Esophagus muscularis mucosa (tissue), 4 donors: ENCODE data around the gene RNASEH1. TPM values are rescaled to one million over a fixed set of nuclear protein-coding genes. Genes with fewer than 3 reads are reported as not detected.
A peak's percentile ranks its signal among the peaks of the same experiment; 100 is the strongest.

Experiments used
- DNase-seq: peaks from one replicate; pipeline ENCODE4 v3.0.0-alpha.2; 2017; ENCODE audit errors: extremely low spot score
- H3K27ac ChIP-seq, 4 donors: fragments of 200-600 bp; sonication (generic); replicated peaks in 1 of 4; 1 replicate in 3 of 4; 2 replicates in 1 of 4; pipeline ENCODE4 v1.5.1; 2016 to 2019; ENCODE audit warnings: mild to moderate bottlenecking in 1 of 4
- H3K27me3 ChIP-seq, 4 donors: fragments of 200-600 bp; sonication (generic); one replicate each; pipeline versions ENCODE4 v1.5.1 to v1.6.0; 2016 to 2019
- H3K36me3 ChIP-seq, 4 donors: fragments of 200-600 bp; sonication (generic); one replicate each; pipeline ENCODE4 v1.5.1; 2016 to 2019
- H3K4me1 ChIP-seq, 4 donors: fragments of 200-600 bp; sonication (generic); one replicate each; pipeline ENCODE4 v1.5.1; 2016 to 2019
- H3K4me3 ChIP-seq, 4 donors: fragments of 200-600 bp; sonication (generic); 1 replicate in 2 of 4; 2 replicates in 2 of 4; pipeline ENCODE4 v1.5.1; 2016 to 2019; ENCODE audit warnings: mild to moderate bottlenecking in 4 of 4, moderate library complexity in 1 of 4
- H3K9me3 ChIP-seq, 4 donors: fragments of 200-600 bp; sonication (generic); 1 replicate in 3 of 4; 2 replicates in 1 of 4; pipeline ENCODE4 v1.5.1; 2016 to 2019
- EP300 ChIP-seq: sonication (generic); formaldehyde crosslinking; IDR thresholded peaks from one replicate; pipeline ENCODE4 v1.6.1; 2017; ENCODE audit warnings: antibody characterized with exemption
- POLR2A ChIP-seq: fragments of 450-650 bp; IDR thresholded peaks from one replicate; pipeline ENCODE4 v1.6.1; 2017; ENCODE audit warnings: antibody characterized with exemption, moderate library complexity, mild to moderate bottlenecking, low read depth
- POLR2AphosphoS5 ChIP-seq, 2 donors: sonication (generic); formaldehyde crosslinking; IDR thresholded peaks; one replicate each; pipeline ENCODE4 v1.6.1; 2017; ENCODE audit warnings: antibody characterized with exemption in 2 of 2
- WGBS: methylation state at CpG from one replicate; pipeline ENCODE4 v1.1.5; 2018; 5-methylcytosine and 5-hydroxymethylcytosine counted together
- intact Hi-C: fragments of 100-400 bp; cut with DNase I; formaldehyde crosslinking; loops from one replicate; pipeline ENCODE4 v1.15.1; 2023
- total RNA-seq, 4 donors: library from RNA; depleted of rRNA; stranded (reverse); fragments of >200 nt; gene quantifications; one replicate each; pipeline versions ENCODE4 v1.1.0 to v1.2.1, GENCODE V29; 2016
- TF ChIP-seq, protein P1 (sequence below), 3 experiments: fragments of 200-600 bp in 2 of 3; fragments of 450-650 bp in 1 of 3; sonication (generic) in 2 of 3; IDR thresholded peaks; one replicate each; pipeline ENCODE4 v1.5.1; 2017 to 2019; ENCODE audit warnings: antibody characterized with exemption in 3 of 3, mild to moderate bottlenecking in 2 of 3, moderate library complexity in 1 of 3

The RNASEH1 gene
- total RNA-seq, 4 donors from 2014 or later: 30.2 to 36.5 (median 34.5) TPM

DNA sequence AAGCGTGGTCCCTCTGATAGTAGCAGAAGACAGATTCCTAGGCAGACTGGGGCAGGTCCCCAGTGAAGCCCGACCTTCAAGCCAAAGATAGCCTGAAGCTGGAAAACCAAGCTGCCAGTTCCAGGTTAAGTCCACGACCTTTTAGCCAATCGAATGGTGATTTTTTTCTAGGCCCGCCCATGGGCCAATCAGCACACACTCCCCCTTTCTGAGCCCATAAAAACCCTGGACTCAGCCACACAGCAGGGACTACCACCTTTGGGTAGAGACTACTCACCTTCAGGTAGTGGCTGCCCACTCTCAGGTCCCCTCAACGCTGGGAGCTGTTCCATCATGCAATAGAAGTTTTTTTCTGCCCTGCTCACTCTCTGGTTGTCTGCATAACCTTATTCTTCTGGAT is 24.3 kb downstream of the RNASEH1 start:
- TF ChIP-seq POLR2A (no peak), POLR2AphosphoS5 (IDR thresholded peaks at IDR 0.05) (no peak), EP300 (no peak)
- TF ChIP-seq, protein P1, sequence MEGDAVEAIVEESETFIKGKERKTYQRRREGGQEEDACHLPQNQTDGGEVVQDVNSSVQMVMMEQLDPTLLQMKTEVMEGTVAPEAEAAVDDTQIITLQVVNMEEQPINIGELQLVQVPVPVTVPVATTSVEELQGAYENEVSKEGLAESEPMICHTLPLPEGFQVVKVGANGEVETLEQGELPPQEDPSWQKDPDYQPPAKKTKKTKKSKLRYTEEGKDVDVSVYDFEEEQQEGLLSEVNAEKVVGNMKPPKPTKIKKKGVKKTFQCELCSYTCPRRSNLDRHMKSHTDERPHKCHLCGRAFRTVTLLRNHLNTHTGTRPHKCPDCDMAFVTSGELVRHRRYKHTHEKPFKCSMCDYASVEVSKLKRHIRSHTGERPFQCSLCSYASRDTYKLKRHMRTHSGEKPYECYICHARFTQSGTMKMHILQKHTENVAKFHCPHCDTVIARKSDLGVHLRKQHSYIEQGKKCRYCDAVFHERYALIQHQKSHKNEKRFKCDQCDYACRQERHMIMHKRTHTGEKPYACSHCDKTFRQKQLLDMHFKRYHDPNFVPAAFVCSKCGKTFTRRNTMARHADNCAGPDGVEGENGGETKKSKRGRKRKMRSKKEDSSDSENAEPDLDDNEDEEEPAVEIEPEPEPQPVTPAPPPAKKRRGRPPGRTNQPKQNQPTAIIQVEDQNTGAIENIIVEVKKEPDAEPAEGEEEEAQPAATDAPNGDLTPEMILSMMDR (IDR thresholded peaks at IDR 0.05): no peak
- intact Hi-C loops: no loop called here
- no peaks in the 10 kb centered on the region for H3K9me3 ChIP-seq
- H3K36me3 ChIP-seq: peaks cover 0 to 30% (median 8%) of the 10 kb centered on the region in 4 donors
- 92% methylated on average over 6 of the region's 6 CpGs for WGBS
- no peak overlapping the region for H3K4me3 ChIP-seq
- H3K4me1 ChIP-seq: peaks cover 27 to 49% (median 40%) of the 10 kb centered on the region in 4 donors
- DNase-seq: no peak
- no peaks in the 10 kb centered on the region for H3K27me3 ChIP-seq
- peak overlapping the region; percentile 48 to 96 (median 62) for H3K27ac ChIP-seq

DNA sequence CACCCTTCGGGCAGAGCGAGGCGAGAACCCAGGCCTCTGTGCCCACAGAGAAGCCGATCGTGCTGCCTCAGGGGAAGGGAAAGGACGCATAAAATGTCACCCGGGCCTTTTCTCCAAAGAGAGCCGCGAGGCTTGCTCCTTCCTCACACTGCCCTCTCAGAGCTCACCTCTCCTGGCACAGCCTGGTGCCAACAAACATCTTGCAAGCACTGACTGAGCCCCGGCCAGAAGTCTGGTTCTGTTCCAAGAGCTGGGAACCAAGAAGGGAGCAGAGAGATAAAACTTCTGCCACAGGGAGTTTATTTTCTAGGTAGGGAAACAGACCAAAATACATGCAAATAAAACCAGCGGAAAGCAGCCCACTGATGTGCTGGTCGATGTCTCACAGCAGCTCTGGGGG is 25.2 kb downstream of the RNASEH1 start:
- Histone ChIP-seq H3K27me3 (no peaks in the 10 kb centered on the region), H3K36me3 (peaks cover 0 to 33% (median 8%) of the 10 kb centered on the region in 4 donors), H3K4me1 (peaks cover 27 to 49% (median 40%) of the 10 kb centered on the region in 4 donors), H3K4me3 (no peak overlapping the region), H3K27ac (peak overlapping the region; percentile 48 to 96 (median 62)), H3K9me3 (no peaks in the 10 kb centered on the region)
- WGBS: 77% methylated on average over 12 of the region's 12 CpGs
- TF ChIP-seq, protein P1 (IDR thresholded peaks at IDR 0.05): no peak
- TF ChIP-seq POLR2AphosphoS5 (IDR thresholded peaks at IDR 0.05) (no peak), EP300 (no peak), POLR2A (no peak)
- no peak for DNase-seq
- intact Hi-C loops: no loop called here

DNA sequence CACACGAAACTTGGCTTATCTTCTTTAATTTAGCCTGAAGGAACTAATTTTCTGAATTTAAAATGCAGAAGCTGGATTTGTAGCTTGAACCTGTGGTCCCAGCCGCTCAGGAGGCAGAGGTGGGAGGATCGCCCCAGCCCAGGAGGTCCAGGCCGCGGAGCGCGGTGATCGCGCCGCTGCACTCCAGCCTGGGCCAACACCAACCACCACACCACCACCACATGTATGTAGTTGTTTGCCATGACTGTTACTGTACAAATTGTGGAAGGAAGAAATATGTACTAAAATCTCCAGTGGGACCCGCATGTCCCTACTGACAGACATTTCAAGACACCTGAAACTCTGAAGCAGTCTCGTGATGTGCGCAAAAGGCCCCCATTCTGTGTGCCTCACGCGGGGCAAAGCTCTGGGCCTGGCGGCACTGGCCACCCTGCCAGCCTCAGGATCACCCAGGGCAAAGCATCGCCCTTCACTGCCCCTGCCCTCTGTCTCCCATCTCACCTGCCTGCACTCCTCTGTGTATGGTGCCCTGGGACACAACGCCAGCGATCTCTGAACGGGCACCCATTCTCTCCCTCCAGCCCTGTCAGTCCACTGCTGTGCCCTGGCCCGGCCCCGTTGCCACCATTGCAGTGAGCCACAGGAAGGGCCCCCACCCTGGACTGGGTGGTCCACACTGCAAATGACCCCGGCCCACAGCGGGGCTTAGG is 28.7 kb downstream of the RNASEH1 start:
- H3K27ac ChIP-seq: no peak overlapping the region
- H3K27me3 ChIP-seq: no peaks in the 10 kb centered on the region
- no peaks in the 10 kb centered on the region for H3K9me3 ChIP-seq
- intact Hi-C loops: no loop called here
- no peak for TF ChIP-seq POLR2A
- no peak for TF ChIP-seq POLR2AphosphoS5 (IDR thresholded peaks at IDR 0.05)
- TF ChIP-seq, protein P1 (IDR thresholded peaks at IDR 0.05): no peak
- no peak for TF ChIP-seq EP300
- WGBS: 93% methylated on average over 6 of the region's 24 CpGs
- peaks cover 19 to 33% (median 28%) of the 10 kb centered on the region in 4 donors for H3K4me1 ChIP-seq
- DNase-seq: peak; percentile 34
- H3K4me3 ChIP-seq: no peak overlapping the region
- H3K36me3 ChIP-seq: peaks cover 0 to 33% (median 8%) of the 10 kb centered on the region in 4 donors

DNA sequence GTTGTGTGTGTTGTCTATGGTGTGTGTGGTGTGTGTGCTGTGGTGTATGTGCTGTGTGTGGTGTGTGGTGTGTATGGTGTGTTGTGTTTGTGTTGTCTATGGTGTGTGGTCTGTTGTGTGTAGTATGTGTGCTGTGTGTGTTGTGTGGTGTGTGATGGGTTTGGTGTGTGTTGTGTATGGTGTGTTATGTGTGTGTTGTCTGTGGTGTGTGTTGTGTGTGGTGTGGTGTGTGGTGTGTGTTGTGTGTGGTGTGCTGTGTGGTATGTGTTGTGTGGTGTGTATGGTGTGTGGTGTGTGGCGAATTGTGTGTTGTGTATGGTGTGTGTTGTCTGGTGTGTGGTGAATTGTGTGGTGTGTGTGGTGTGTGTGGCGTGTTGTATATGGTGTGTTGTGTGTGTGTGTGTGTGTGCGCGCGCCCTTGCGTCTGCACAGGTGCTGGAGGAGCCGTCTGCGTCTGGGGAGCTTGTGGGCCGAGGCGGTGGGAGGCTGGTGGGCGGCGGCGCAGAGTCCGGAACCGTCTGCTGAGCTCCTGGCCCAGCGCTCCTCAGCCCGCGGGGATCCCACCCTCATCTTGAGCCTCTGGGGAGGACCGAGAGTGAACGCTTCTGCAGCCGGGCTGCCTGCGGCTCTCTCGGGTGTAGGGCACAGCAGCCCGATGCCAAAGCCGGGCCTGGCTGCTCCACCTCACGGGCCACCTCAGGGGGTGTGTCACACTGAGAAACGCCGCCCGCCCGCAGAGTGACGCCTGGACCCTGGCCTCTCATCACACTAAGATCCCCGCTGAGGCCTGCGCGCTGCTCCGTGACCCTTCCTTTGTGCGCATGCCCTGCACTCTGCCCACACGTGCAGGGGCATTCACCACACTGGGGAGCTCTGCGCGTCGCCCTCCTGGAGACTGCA is 30.0 kb downstream of the RNASEH1 start:
- Histone ChIP-seq H3K27ac (no peak overlapping the region), H3K27me3 (no peaks in the 10 kb centered on the region), H3K9me3 (no peaks in the 10 kb centered on the region), H3K4me1 (peaks cover 30 to 35% (median 33%) of the 10 kb centered on the region in 4 donors), H3K4me3 (no peak overlapping the region), H3K36me3 (peaks cover 0 to 28% (median 7%) of the 10 kb centered on the region in 4 donors)
- no peak for DNase-seq
- TF ChIP-seq POLR2A (no peak), EP300 (no peak), POLR2AphosphoS5 (IDR thresholded peaks at IDR 0.05) (no peak)
- TF ChIP-seq, protein P1 (IDR thresholded peaks at IDR 0.05): no peak
- intact Hi-C loops: no loop called here
- 88% methylated on average over 38 of the region's 40 CpGs for WGBS
